DMS79 treated with DMSO at 0.1 percent for 48 hours (cell line): ENCODE measurements around the gene AHDC1.
A peak's percentile ranks its signal among the peaks of the same experiment; 100 is the strongest.

Source experiments
- DNase-seq: peaks from one replicate; lab custom pipeline; 2025; lab: John Stamatoyannopoulos, UW

AHDC1 gene

GRCh38 chr1:27531959-27532685 is 71.8 kb downstream of the AHDC1 start:
- no peak for DNase-seq

GRCh38 chr1:27530192-27530591 is 73.8 kb downstream of the AHDC1 start:
- no peak for DNase-seq

- peak; percentile 28 for DNase-seq
Measured at GRCh38 chr1:27529704-27530018, 74.3 kb downstream of the AHDC1 start.

GRCh38 chr1:27528818-27529703 is 74.9 kb downstream of the AHDC1 start:
- DNase-seq, result peak; percentile 95

GRCh38 chr1:27527890-27528817 is 75.8 kb downstream of the AHDC1 start:
- DNase-seq, result peak; percentile 91

- peak; percentile 94 for DNase-seq
Measured at GRCh38 chr1:27527223-27527889, 76.6 kb downstream of the AHDC1 start.

GRCh38 chr1:27526569-27527222 is 77.2 kb downstream of the AHDC1 start:
- DNase-seq, result no peak

GRCh38 chr1:27525296-27526272 is 78.4 kb downstream of the AHDC1 start:
- peak; percentile 32 for DNase-seq

GRCh38 chr1:27523337-27524020 is 80.5 kb downstream of the AHDC1 start:
- no peak for DNase-seq

- peak; percentile 84 for DNase-seq
Measured at GRCh38 chr1:27522432-27523336, 81.3 kb downstream of the AHDC1 start.

- DNase-seq, result no peak
Measured at GRCh38 chr1:27521861-27522431, 82.0 kb downstream of the AHDC1 start.

GRCh38 chr1:27521336-27521831 is 82.6 kb downstream of the AHDC1 start:
- DNase-seq, result no peak

GRCh38 chr1:27520651-27521050 is 83.3 kb downstream of the AHDC1 start:
- no peak for DNase-seq

GRCh38 chr1:27519331-27520258 is 84.3 kb downstream of the AHDC1 start:
- peak; percentile 83 for DNase-seq

- no peak for DNase-seq
Measured at GRCh38 chr1:27518808-27519207, 85.1 kb downstream of the AHDC1 start.

- DNase-seq, result peak; percentile 62
Measured at GRCh38 chr1:27517907-27518718, 85.8 kb downstream of the AHDC1 start.
